GM12874 (cell line): ENCODE measurements around the gene COL4A5.

Experiments
- TF ChIP-seq, protein P1 (sequence below): IDR thresholded peaks from 2 replicates; pipeline ENCODE4 v1.5.1; 2011; ENCODE audit warnings: low read depth, mild to moderate bottlenecking, control low read depth, low read length, moderate library complexity; ENCODE audit not compliant: insufficient read depth

Gene COL4A5

DNA sequence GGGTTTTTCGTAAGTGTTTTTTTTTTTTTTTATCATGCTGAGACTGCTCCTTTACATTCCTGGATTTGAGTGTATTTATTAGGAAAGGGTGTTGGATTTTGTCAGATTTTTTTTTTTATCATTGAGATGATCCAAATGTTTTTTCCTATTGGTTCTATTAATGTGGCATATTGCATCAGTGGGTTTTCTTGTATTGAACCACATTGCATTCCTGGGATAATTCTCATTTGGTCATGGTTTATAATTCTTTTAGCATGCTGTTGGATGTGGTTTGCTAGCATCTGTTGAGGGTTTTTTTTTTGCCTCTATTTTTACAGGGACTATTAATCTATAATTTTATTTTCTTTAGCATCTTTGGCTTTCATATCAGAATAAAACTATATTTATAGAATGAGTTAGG lies 28.8 kb downstream of the COL4A5 start:
- TF ChIP-seq, protein P1, sequence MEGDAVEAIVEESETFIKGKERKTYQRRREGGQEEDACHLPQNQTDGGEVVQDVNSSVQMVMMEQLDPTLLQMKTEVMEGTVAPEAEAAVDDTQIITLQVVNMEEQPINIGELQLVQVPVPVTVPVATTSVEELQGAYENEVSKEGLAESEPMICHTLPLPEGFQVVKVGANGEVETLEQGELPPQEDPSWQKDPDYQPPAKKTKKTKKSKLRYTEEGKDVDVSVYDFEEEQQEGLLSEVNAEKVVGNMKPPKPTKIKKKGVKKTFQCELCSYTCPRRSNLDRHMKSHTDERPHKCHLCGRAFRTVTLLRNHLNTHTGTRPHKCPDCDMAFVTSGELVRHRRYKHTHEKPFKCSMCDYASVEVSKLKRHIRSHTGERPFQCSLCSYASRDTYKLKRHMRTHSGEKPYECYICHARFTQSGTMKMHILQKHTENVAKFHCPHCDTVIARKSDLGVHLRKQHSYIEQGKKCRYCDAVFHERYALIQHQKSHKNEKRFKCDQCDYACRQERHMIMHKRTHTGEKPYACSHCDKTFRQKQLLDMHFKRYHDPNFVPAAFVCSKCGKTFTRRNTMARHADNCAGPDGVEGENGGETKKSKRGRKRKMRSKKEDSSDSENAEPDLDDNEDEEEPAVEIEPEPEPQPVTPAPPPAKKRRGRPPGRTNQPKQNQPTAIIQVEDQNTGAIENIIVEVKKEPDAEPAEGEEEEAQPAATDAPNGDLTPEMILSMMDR, result no peak

DNA sequence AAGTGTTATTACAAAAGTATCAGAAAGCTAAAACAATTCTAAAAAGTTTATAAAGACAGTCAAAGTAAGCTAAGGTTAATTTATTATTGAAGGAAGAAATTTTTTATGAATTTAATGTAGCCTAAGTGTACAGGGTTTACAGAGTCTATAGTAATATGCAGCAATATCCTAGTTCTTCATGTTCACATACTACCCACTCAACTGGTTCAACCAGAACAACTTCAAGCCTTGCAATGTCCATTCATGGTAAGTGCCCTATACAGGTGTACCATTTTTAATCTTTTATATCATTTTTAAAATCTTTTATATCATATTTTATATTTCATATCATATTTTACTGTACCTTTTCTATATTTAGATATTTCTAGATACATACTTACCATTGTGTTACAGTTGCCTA lies 34.3 kb downstream of the COL4A5 start:
- TF ChIP-seq, protein P1, result no peak

DNA sequence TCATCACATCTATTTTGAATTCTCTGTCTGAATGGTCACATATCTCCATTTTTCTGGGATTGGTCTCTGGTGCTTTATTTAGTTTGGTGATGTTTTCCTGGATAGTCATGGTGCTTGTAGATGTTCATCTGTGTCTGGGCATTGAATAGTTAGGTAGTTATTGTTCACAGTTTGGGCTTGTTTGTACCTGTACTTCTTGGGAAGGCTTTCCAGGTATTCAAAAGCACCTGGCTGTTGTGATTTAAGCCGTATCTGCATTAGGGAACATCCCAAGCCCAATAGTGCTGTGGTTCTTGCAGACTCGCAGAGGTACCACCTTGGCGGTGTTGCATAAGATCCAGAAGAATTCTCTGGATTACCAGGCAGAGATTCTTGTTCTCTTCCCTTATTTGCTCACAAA lies 44.6 kb downstream of the COL4A5 start:
- TF ChIP-seq, protein P1, result no peak

DNA sequence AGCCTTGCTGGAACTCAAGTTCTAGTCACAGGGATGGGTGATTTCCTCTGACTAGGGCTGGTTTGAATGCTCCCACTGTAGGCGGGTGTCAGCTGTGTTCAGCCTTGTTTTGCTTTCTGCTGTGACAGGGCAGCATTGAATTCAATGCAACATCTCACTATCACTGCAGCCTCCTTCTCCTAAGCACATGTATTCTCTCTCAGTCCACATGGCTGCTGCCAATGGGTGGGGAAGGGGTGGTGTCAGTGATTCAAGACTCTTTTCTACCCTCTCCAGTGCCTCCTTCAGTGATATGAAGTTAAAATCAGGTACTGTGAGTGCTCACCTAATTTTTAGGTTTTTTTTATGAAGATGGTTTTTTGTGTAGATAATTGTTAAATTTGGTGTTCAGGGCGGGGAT lies 46.3 kb downstream of the COL4A5 start:
- TF ChIP-seq, protein P1, result no peak

DNA sequence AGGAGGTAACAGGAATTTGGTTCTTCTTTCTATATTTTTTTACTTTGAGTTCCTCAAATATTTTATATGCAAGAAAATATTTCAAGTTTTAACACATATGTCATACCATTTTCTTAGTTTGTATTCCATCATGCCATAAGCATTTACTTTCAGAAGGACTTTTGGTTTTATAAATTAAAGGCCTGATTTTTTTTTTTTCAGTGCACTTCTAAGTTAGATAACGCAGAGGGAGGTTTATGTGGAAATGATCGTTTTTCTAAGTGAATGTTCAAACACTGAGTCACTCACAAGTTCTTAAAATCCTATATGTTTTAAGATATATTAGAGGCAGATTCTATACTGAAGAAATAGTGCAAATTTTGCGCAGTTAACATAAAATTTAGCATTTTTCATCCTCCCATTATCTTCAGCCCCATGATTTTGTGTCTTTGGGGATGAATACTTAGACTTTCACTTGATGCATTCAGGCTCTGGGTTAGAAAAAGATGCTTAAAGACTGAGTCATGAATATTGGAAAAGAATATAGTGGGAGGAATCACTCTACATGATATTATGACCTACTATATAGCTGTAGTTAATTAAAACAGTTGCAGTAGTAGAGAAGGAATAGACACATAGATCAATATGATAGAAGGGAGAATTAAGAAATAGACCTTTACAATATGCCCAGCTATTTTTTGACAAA lies 54.9 kb downstream of the COL4A5 start:
- TF ChIP-seq, protein P1, result no peak

DNA sequence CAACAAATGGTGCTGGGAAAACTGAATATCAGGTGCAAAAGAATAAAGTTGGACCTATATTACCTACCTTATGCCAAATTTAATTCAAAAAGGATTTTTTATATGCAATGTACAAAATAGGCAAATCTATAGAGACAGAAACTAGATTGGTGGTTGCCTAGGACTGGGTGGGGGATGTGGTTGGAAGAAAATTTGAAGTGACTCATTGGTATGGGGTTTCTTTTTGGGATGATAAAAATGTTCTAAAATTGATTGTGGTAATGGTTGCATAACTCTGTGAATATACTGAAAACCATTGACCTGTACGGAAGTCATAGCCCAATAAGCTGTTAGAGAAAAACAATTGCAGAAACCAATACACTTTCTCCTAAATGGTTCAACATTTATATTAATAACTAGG lies 72.1 kb downstream of the COL4A5 start:
- TF ChIP-seq, protein P1, result no peak

DNA sequence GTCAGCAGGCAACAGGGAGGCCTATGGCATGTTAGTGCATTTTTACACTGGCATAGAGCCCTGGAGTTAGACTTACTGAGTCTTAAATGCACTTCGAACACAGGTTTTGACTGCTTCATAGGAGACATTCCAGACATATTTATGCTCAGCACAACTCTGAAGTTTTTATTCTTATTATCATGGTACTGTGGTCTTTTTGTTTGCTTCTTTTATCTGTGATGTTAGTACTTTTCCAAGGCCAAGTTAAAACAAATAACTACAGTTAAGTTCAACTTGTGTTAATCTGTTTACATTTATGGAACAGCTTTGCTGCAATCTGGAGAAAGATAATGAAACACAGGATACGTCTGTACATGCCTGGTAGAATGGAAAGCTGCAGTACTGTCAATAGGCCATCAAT lies 76.5 kb downstream of the COL4A5 start:
- TF ChIP-seq, protein P1, result no peak

DNA sequence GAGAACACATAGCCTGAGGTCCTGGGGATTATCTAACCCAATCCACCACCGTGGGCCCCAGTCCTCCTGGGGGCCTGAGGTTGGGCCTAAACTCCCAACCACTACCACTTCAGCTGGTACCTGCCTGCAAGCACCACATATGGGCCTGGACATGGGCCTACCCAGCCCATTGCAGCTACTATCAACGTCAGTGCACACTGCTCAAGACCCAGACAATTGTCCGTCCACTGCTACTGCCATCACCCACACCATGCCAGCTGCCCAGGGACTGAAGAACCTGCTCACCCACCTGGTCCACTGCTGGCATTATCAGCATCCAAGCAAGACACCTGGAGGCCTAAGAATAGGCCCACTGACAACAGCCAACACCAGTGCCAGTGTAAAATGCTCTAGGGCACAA lies 88.1 kb downstream of the COL4A5 start:
- TF ChIP-seq, protein P1, result no peak
